Left lung (tissue), 10 donors: ENCODE results near the gene GTPBP8. TPM values are rescaled to one million over a fixed set of nuclear protein-coding genes. Genes with fewer than 3 reads are reported as not detected.

ENCODE experiments used
- ATAC-seq: fragments of 200-7000 bp; cut with Tn5 transposase; one replicate; pipeline ENCODE4 v1.9.1; 2020; ENCODE audit warnings: moderate library complexity
- DNase-seq, 4 donors: peaks; one replicate each; pipeline ENCODE4 v3.0.0-alpha.2; 2013 to 2020
- H3K27ac ChIP-seq, 2 donors: fragments of 200-600 bp; sonication (generic) in 1 of 2; one replicate each; pipeline versions ENCODE4 v1.5.0 to v1.8.0; 2020 to 2021
- H3K27me3 ChIP-seq, 2 donors: fragments of 200-600 bp; sonication (generic) in 1 of 2; one replicate each; pipeline versions ENCODE4 v1.5.0 to v1.8.0; 2020 to 2021
- H3K36me3 ChIP-seq, 2 donors: fragments of 200-600 bp; sonication (generic) in 1 of 2; one replicate each; pipeline versions ENCODE4 v1.5.0 to v1.8.0; 2020 to 2021
- H3K4me1 ChIP-seq, 2 donors: fragments of 200-600 bp; one replicate each; pipeline ENCODE4 v1.8.0; 2021
- H3K4me3 ChIP-seq, 2 donors: fragments of 200-600 bp; sonication (generic) in 1 of 2; one replicate each; pipeline versions ENCODE4 v1.5.0 to v1.8.0; 2020 to 2021; ENCODE audit warnings: mild to moderate bottlenecking in 1 of 2
- H3K9me3 ChIP-seq, 2 donors: fragments of 200-600 bp; sonication (generic) in 1 of 2; one replicate each; pipeline versions ENCODE4 v1.5.0 to v1.8.0; 2020 to 2021
- intact Hi-C, 2 donors: fragments of 100-400 bp; cut with DNase I; formaldehyde crosslinking; loops; one replicate each; pipeline versions ENCODE4 v1.11.2 to v1.14.2; 2022
- polyA plus RNA-seq, 6 donors: library from polyadenylated mRNA; unstranded; fragments of 120-200 nt; gene quantifications; one replicate each; pipeline ENCODE4 v1.2.1, GENCODE V29; 2013; ENCODE audit not compliant: insufficient read length in 6 of 6
- total RNA-seq, 2 donors: library from RNA; stranded (reverse); fragmentation: NEBNext Ultra II Directional; extraction: Animal tissue kit (Norgen Biotek cat#: 25700); gene quantifications; one replicate each; pipeline ENCODE4 v1.2.1, GENCODE V29; 2021
- TF ChIP-seq, protein P1 (sequence below), 2 donors: fragments of 200-600 bp; sonication (generic) in 1 of 2; IDR thresholded peaks; one replicate each; pipeline versions ENCODE4 v1.5.0 to v1.8.0; 2021; ENCODE audit warnings: antibody characterized with exemption in 2 of 2
- donor health status: DM: no; HTN: yes; CAD: no.
- donor health status: DM: no; HTN: no; CAD: no.

GTPBP8 gene
- total and polyA plus RNA-seq, 8 donors: 14.7 to 24.3 (median 21.0) TPM

- Histone ChIP-seq H3K27ac (no peak overlapping the region), H3K4me3 (no peak overlapping the region), H3K27me3 (no peaks in the 10 kb centered on the region), H3K9me3 (peaks cover 0 to 14% of the 10 kb centered on the region in 2 donors), H3K4me1 (peaks cover 0 to 7% of the 10 kb centered on the region in 2 donors), H3K36me3 (no peaks in the 10 kb centered on the region)
- DNase-seq (no peak), ATAC-seq (no peak)
- intact Hi-C loops: no loop called here
- TF ChIP-seq, protein P1, sequence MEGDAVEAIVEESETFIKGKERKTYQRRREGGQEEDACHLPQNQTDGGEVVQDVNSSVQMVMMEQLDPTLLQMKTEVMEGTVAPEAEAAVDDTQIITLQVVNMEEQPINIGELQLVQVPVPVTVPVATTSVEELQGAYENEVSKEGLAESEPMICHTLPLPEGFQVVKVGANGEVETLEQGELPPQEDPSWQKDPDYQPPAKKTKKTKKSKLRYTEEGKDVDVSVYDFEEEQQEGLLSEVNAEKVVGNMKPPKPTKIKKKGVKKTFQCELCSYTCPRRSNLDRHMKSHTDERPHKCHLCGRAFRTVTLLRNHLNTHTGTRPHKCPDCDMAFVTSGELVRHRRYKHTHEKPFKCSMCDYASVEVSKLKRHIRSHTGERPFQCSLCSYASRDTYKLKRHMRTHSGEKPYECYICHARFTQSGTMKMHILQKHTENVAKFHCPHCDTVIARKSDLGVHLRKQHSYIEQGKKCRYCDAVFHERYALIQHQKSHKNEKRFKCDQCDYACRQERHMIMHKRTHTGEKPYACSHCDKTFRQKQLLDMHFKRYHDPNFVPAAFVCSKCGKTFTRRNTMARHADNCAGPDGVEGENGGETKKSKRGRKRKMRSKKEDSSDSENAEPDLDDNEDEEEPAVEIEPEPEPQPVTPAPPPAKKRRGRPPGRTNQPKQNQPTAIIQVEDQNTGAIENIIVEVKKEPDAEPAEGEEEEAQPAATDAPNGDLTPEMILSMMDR (IDR thresholded peaks at IDR 0.05): no peak
Measured at GRCh38 chr3:112958811-112959560, 31.8 kb upstream of the GTPBP8 start.

GRCh38 chr3:112963683-112964082 lies 27.1 kb upstream of the GTPBP8 start:
- TF ChIP-seq, protein P1 (IDR thresholded peaks at IDR 0.05): no peak
- H3K36me3 ChIP-seq: no peaks in the 10 kb centered on the region
- peaks cover 0 to 18% of the 10 kb centered on the region in 2 donors for H3K9me3 ChIP-seq
- DNase-seq (no peak), ATAC-seq (no peak)
- intact Hi-C loops: no loop called here
- no peak overlapping the region for H3K4me3 ChIP-seq
- no peaks in the 10 kb centered on the region for H3K27me3 ChIP-seq
- peaks cover 0 to 41% of the 10 kb centered on the region in 2 donors for H3K4me1 ChIP-seq
- no peak overlapping the region for H3K27ac ChIP-seq

- TF ChIP-seq, protein P1 (IDR thresholded peaks at IDR 0.05): no peak
- H3K4me3 ChIP-seq: no peak overlapping the region
- H3K9me3 ChIP-seq: peaks cover 0 to 18% of the 10 kb centered on the region in 2 donors
- ATAC-seq: no peak
- peaks cover 0 to 44% of the 10 kb centered on the region in 2 donors for H3K4me1 ChIP-seq
- H3K27ac ChIP-seq: peak overlapping the region in 1 of 2 donors; percentile 73
- H3K27me3 ChIP-seq: no peaks in the 10 kb centered on the region
- DNase-seq: peak in 1 of 4 donors; percentile 37
- intact Hi-C loops: no loop called here
- no peaks in the 10 kb centered on the region for H3K36me3 ChIP-seq
Measured at GRCh38 chr3:112965656-112966055, 25.1 kb upstream of the GTPBP8 start.

GRCh38 chr3:112966633-112967032 lies 24.2 kb upstream of the GTPBP8 start:
- ATAC-seq (no peak), DNase-seq (no peak)
- Histone ChIP-seq H3K36me3 (no peaks in the 10 kb centered on the region), H3K27ac (peak overlapping the region in 1 of 2 donors; percentile 73), H3K4me3 (no peak overlapping the region), H3K4me1 (peaks cover 0 to 44% of the 10 kb centered on the region in 2 donors), H3K27me3 (no peaks in the 10 kb centered on the region), H3K9me3 (peaks cover 0 to 18% of the 10 kb centered on the region in 2 donors)
- intact Hi-C loops: no loop called here
- TF ChIP-seq, protein P1 (IDR thresholded peaks at IDR 0.05): no peak

GRCh38 chr3:112967425-112967824 lies 23.4 kb upstream of the GTPBP8 start:
- ATAC-seq (no peak), DNase-seq (no peak)
- no peaks in the 10 kb centered on the region for H3K27me3 ChIP-seq
- H3K4me3 ChIP-seq: no peak overlapping the region
- intact Hi-C loops: no loop called here
- peaks cover 0 to 45% of the 10 kb centered on the region in 2 donors for H3K4me1 ChIP-seq
- TF ChIP-seq, protein P1 (IDR thresholded peaks at IDR 0.05): no peak
- peaks cover 0 to 18% of the 10 kb centered on the region in 2 donors for H3K9me3 ChIP-seq
- H3K27ac ChIP-seq: peak overlapping the region in 1 of 2 donors; percentile 73
- no peaks in the 10 kb centered on the region for H3K36me3 ChIP-seq
